CD4-positive, CD25-positive, alpha-beta regulatory T cell (primary cell): ENCODE data around the gene ID1. TPM values are rescaled to one million over a fixed set of nuclear protein-coding genes. Genes with fewer than 3 reads are reported as not detected.
"Not testable (repeated sequence)": the region's sequence is repeated elsewhere in the genome, so short reads cannot be mapped to it uniquely, and the experiment has no call there.

Experiments used
- ATAC-seq, 2 donors: fragments of 150-1000 bp; cut with Tn5 transposase; one replicate each; pipeline ENCODE4 v1.10.0; 2021; ENCODE audit warnings: low read depth in 2 of 2, moderate number of reproducible peaks in 2 of 2, moderate library complexity in 1 of 2
- DNase-seq, 3 donors: peaks; one replicate each; pipeline versions ENCODE4 v3.0.0 to v3.0.0-alpha.2; 2012 to 2022; ENCODE audit warnings: mixed read lengths in 1 of 3
- H3K27ac ChIP-seq: one replicate; pipeline ENCODE4 v1.7.0; 2013; ENCODE audit warnings: mild to moderate bottlenecking, low read length; ENCODE audit not compliant: insufficient read depth, poor library complexity, severe bottlenecking
- H3K27me3 ChIP-seq: one replicate; pipeline ENCODE4 v1.7.0; 2013; ENCODE audit warnings: low read length; ENCODE audit not compliant: control insufficient read depth, insufficient read depth
- H3K36me3 ChIP-seq: one replicate; pipeline ENCODE4 v1.7.0; 2013; ENCODE audit warnings: mild to moderate bottlenecking, low read length, moderate library complexity; ENCODE audit not compliant: control insufficient read depth, insufficient read depth
- H3K4me1 ChIP-seq: 2 replicates; pipeline ENCODE4 v1.7.0; 2013; ENCODE audit warnings: mild to moderate bottlenecking, low read length; ENCODE audit not compliant: insufficient read depth, control insufficient read depth, poor library complexity, severe bottlenecking
- H3K4me3 ChIP-seq: one replicate; pipeline ENCODE4 v1.7.0; 2013; ENCODE audit warnings: low read depth, mild to moderate bottlenecking, low read length, moderate library complexity
- H3K9me3 ChIP-seq, 2 experiments: 1 replicate in 1 of 2; 2 replicates in 1 of 2; pipeline ENCODE4 v1.7.0; 2013; ENCODE audit warnings: low read length in 2 of 2, mild to moderate bottlenecking in 1 of 2, moderate library complexity in 1 of 2; ENCODE audit not compliant: control insufficient read depth in 2 of 2
- H3K27ac Mint-ChIP-seq, 3 donors: one replicate each; pipeline ENCODE4 v1.8.0; 2020 to 2022; ENCODE audit warnings: mild to moderate bottlenecking in 3 of 3, mixed read lengths in 3 of 3, moderate library complexity in 2 of 3
- H3K27me3 Mint-ChIP-seq: one replicate; pipeline ENCODE4 v1.8.0; 2022; ENCODE audit warnings: mild to moderate bottlenecking, mixed read lengths
- H3K36me3 Mint-ChIP-seq: one replicate; pipeline ENCODE4 v1.8.0; 2020; ENCODE audit warnings: mixed read lengths
- H3K4me1 Mint-ChIP-seq, 4 donors: one replicate each; pipeline ENCODE4 v1.8.0; 2020 to 2022; ENCODE audit warnings: mixed read lengths in 4 of 4, mild to moderate bottlenecking in 1 of 4
- H3K4me3 Mint-ChIP-seq, 4 donors: one replicate each; pipeline ENCODE4 v1.8.0; 2020 to 2022; ENCODE audit warnings: mild to moderate bottlenecking in 4 of 4, mixed read lengths in 4 of 4, moderate library complexity in 3 of 4
- H3K9me3 Mint-ChIP-seq, 7 donors: one replicate each; pipeline ENCODE4 v1.8.0; 2020 to 2022; ENCODE audit warnings: mixed read lengths in 7 of 7, mild to moderate bottlenecking in 3 of 7, moderate library complexity in 2 of 7
- polyA plus RNA-seq, 4 donors: library from polyadenylated mRNA; unstranded; fragments of 300-500 nt; fragmentation: Illumina TruSeq; gene quantifications; one replicate each; pipeline ENCODE4 v1.2.3, GENCODE V29; 2021
- total RNA-seq: library from RNA; stranded (reverse); gene quantifications from one replicate; pipeline ENCODE4 v1.2.3, GENCODE V29; 2022

ID1 gene
- total and polyA plus RNA-seq, 5 donors from 2014 or later, result 0.71 to 9.4 (median 1.1) TPM

DNA sequence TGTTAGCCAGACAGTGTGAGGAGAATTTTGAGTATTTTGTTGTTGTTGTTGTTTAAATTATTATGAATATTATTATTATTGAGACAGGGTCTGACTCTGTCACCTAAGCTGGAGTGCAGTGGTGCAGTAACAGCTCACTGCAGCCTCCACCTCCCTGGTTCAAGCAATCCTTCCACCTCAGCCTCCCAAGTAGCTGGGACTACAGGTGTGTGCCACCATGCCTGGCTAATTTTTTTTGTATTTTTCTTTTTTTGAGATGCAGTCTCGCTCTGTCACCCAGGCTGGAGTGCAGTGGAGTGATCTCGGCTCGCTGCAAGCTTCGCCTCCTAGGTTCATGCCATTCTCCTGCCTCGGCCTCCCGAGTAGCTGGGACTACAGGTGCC is 18.0 kb downstream of the ID1 start:
- not testable (repeated sequence) for ATAC-seq, DNase-seq

DNA sequence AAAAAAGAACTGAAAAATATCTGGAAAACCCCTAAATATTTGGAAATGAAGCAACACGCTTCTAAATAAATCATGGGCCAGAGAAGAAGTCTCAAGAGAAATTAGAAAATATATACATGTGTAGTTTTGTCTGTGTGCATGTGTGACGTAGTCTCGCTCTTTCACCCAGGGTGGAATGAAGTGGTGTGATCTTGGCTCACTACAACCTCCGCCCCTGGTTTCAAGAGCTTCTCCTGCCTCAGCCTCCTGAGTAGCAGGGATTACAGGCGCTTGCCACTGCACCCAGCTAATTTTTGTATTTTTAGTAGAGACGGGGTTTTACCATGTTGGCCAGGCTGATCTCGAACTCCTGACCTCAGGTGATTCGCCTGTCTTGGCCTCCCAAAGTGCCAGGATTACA is 21.4 kb downstream of the ID1 start:
- not testable (repeated sequence) for H3K9me3 ChIP-seq, H3K4me1 Mint-ChIP-seq, H3K27me3 ChIP-seq, ATAC-seq, H3K36me3 Mint-ChIP-seq, H3K4me3 Mint-ChIP-seq, H3K9me3 Mint-ChIP-seq, H3K4me1 ChIP-seq, H3K27me3 Mint-ChIP-seq, DNase-seq, H3K36me3 ChIP-seq, H3K4me3 ChIP-seq, H3K27ac Mint-ChIP-seq, H3K27ac ChIP-seq

More for the DNA sequence above, 18.0 kb downstream of the ID1 start:
- not testable (repeated sequence) for H3K27me3 ChIP-seq, H3K9me3 Mint-ChIP-seq, H3K27me3 Mint-ChIP-seq, H3K36me3 Mint-ChIP-seq, H3K4me1 ChIP-seq, H3K36me3 ChIP-seq, H3K27ac Mint-ChIP-seq, H3K27ac ChIP-seq, H3K4me3 ChIP-seq, H3K4me1 Mint-ChIP-seq, H3K4me3 Mint-ChIP-seq, H3K9me3 ChIP-seq

DNA sequence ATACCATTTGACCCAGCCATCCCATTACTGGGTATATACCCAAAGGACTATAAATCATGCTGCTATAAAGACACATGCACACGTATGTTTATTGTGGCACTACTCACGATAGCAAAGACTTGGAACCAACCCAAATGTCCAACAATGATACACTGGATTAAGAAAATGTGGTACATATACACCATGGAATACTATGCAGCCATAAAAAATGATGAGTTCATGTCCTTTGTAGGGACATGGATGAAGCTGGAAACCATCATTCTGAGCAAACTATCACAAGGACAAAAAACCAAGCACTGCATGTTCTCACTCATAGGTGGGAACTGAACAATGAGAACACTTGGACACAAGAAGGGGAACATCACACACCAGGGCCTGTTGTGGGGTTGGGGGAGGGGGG is 23.0 kb downstream of the ID1 start:
- DNase-seq, H3K36me3 Mint-ChIP-seq, H3K4me3 Mint-ChIP-seq, H3K27ac ChIP-seq, H3K4me1 ChIP-seq, H3K9me3 ChIP-seq, H3K27ac Mint-ChIP-seq, H3K4me1 Mint-ChIP-seq, H3K36me3 ChIP-seq, H3K27me3 ChIP-seq, H3K4me3 ChIP-seq, ATAC-seq, H3K9me3 Mint-ChIP-seq, H3K27me3 Mint-ChIP-seq: not testable (repeated sequence)

GRCh38 chr20:31630187-31630790 is 25.2 kb downstream of the ID1 start:
- Mint-ChIP-seq H3K36me3 (no peaks in the 10 kb centered on the region), H3K27ac (peak overlapping the region in 2 of 3 donors; percentile 22 to 36), H3K4me1 (no peaks in the 10 kb centered on the region), H3K4me3 (no peak overlapping the region), H3K9me3 (no peaks in the 10 kb centered on the region), H3K27me3 (no peaks in the 10 kb centered on the region)
- no peak for DNase-seq
- H3K27me3 ChIP-seq, result no peaks in the 10 kb centered on the region
- no peaks in the 10 kb centered on the region for H3K4me1 ChIP-seq
- ATAC-seq, result no peak
- H3K27ac ChIP-seq, result no peak overlapping the region
- no peak overlapping the region for H3K4me3 ChIP-seq
- no peaks in the 10 kb centered on the region for H3K9me3 ChIP-seq
- no peaks in the 10 kb centered on the region for H3K36me3 ChIP-seq

DNA sequence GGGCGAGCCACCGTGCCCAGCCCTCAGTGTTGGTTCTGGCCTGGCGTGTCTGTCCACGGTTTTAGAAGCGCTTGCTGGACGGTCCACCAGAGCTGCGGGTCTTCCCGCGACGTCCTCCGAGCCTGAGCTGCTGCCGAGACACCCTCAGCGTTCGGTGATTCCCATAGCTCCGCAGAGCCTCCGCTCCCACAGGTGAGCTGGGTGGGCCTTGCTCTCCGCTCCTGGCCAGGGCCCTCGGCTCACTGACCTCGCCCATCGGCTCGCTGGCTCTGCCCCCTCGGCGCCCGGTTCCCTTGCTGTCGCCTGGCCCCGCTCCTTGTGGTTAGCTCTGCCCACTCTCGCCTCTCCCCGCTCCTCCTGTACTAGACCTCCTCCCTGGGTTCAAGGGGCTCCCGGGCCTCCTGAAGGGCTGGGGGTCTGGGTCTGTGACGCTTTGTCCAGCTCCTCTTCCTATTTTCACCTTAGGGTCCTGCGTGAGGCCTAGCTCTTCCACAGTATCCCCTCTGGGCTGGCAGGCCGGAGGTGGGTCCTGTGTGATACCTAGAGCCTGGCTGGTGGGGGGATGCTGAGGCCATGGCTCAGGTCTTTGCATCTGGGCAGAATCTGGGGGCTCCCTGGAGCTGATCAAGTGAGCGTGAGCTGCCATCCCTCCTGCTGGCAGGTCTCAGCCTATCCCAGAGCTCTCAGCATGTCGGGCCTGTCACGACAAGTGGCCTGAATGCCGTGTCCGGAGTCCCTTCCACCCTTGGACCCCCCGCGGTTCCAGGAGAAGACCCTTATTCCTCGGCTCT is 27.7 kb downstream of the ID1 start:
- Mint-ChIP-seq H3K9me3 (no peaks in the 10 kb centered on the region), H3K27ac (no peak overlapping the region), H3K4me3 (no peak overlapping the region), H3K4me1 (no peaks in the 10 kb centered on the region), H3K27me3 (peaks cover 4% of the 10 kb centered on the region), H3K36me3 (no peaks in the 10 kb centered on the region)
- Histone ChIP-seq H3K27ac (no peak overlapping the region), H3K4me1 (no peaks in the 10 kb centered on the region), H3K36me3 (no peaks in the 10 kb centered on the region), H3K4me3 (no peak overlapping the region), H3K27me3 (no peaks in the 10 kb centered on the region), H3K9me3 (no peaks in the 10 kb centered on the region)
- DNase-seq (no peak), ATAC-seq (no peak)

DNA sequence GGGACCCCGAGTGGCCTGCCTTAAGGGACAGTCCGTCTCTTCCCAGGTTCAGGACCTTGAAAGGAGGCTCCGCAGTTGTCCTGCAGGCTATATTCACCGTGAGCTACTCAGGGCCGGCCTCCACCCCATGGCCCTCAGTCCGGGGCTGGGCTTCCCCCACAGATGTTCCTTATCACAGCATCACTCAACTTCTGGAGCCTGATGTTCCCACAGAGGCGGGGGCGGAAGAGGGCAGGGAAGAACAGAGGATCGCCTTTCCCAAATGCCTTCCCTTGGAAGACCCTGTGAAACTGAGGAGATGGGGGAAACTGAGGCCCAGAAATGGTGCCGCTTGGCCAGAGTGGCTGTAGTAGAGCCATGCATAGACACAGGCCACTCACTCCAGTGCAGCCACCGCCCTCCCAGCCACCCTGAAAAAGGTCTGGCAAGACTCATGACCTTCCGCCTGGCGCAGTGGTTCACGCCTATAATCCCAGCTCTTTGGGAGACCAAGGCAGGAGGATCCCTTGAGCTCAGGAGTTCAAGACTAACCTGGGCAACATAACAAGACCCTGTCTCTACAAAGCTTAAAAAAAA is 28.3 kb downstream of the ID1 start:
- Mint-ChIP-seq H3K4me3 (no peak overlapping the region), H3K27me3 (peaks cover 4% of the 10 kb centered on the region), H3K27ac (peak overlapping the region in 1 of 3 donors; percentile 23), H3K36me3 (no peaks in the 10 kb centered on the region), H3K4me1 (no peaks in the 10 kb centered on the region), H3K9me3 (no peaks in the 10 kb centered on the region)
- DNase-seq (no peak), ATAC-seq (no peak)
- Histone ChIP-seq H3K9me3 (no peaks in the 10 kb centered on the region), H3K4me3 (no peak overlapping the region), H3K4me1 (no peaks in the 10 kb centered on the region), H3K36me3 (no peaks in the 10 kb centered on the region), H3K27ac (no peak overlapping the region), H3K27me3 (no peaks in the 10 kb centered on the region)

GRCh38 chr20:31637660-31638059 is 32.6 kb downstream of the ID1 start, which contains the start of gene COX4I2:
Gene COX4I2 (plus strand): TSS chr20:31637912. CDS start chr20:31639018, 1,106 bp downstream.
- no peaks in the 10 kb centered on the region for H3K36me3 ChIP-seq
- H3K27me3 ChIP-seq, result no peaks in the 10 kb centered on the region
- peaks cover 10% of the 10 kb centered on the region for H3K27me3 Mint-ChIP-seq
- no peak for DNase-seq
- no peaks in the 10 kb centered on the region for H3K9me3 ChIP-seq
- H3K27ac ChIP-seq, result no peak within 1 kb of the TSS
- ATAC-seq, result no peak
- no peaks in the 10 kb centered on the region for H3K4me1 ChIP-seq
- no peak within 1 kb of the TSS for H3K27ac Mint-ChIP-seq
- no peaks in the 10 kb centered on the region for H3K9me3 Mint-ChIP-seq
- H3K4me3 ChIP-seq, result no peak within 1 kb of the TSS
- no peaks in the 10 kb centered on the region for H3K36me3 Mint-ChIP-seq
- no peaks in the 10 kb centered on the region for H3K4me1 Mint-ChIP-seq
- peak within 1 kb of the TSS in 1 of 4 donors; percentile 80 for H3K4me3 Mint-ChIP-seq
